Spleen (tissue), 11 donors: ENCODE results near the gene DACH1. TPM values are rescaled to one million over a fixed set of nuclear protein-coding genes. Genes with fewer than 3 reads are reported as not detected.
A peak's percentile ranks its signal among the peaks of the same experiment; 100 is the strongest.
"Not testable (repeated sequence)": the region's sequence is repeated elsewhere in the genome, so short reads cannot be mapped to it uniquely, and the experiment has no call there.

Source experiments
- DNase-seq: peaks from one replicate; pipeline ENCODE4 v3.0.0-alpha.2; 2020
- H3K27ac ChIP-seq, 8 donors: fragments of 200-600 bp; sonication (generic) in 7 of 8; 1 replicate in 4 of 8; 2 replicates in 4 of 8; pipeline versions ENCODE4 v1.5.0 to v1.8.0; 2016 to 2021; ENCODE audit warnings: inconsistent platforms in 4 of 8, mild to moderate bottlenecking in 4 of 8, moderate library complexity in 1 of 8
- H3K27me3 ChIP-seq, 7 donors: fragments of 200-600 bp; sonication (generic) in 6 of 7; replicated peaks in 1 of 7; 1 replicate in 4 of 7; 2 replicates in 3 of 7; pipeline versions ENCODE4 v1.5.0 to v1.8.0; 2016 to 2021; ENCODE audit warnings: inconsistent platforms in 3 of 7, mild to moderate bottlenecking in 1 of 7
- H3K36me3 ChIP-seq, 6 donors: fragments of 200-600 bp; sonication (generic) in 5 of 6; 1 replicate in 4 of 6; 2 replicates in 2 of 6; pipeline versions ENCODE4 v1.5.0 to v1.8.0; 2016 to 2021; ENCODE audit warnings: inconsistent platforms in 2 of 6
- H3K4me1 ChIP-seq, 6 donors: fragments of 200-600 bp; sonication (generic) in 5 of 6; 1 replicate in 3 of 6; 2 replicates in 3 of 6; pipeline versions ENCODE4 v1.5.0 to v1.8.0; 2016 to 2021; ENCODE audit warnings: inconsistent platforms in 3 of 6
- H3K4me3 ChIP-seq, 8 donors: fragments of 200-600 bp; sonication (generic) in 7 of 8; 1 replicate in 4 of 8; 2 replicates in 4 of 8; pipeline versions ENCODE4 v1.5.0 to v1.8.0; 2016 to 2021; ENCODE audit warnings: inconsistent platforms in 4 of 8, mild to moderate bottlenecking in 4 of 8, moderate library complexity in 2 of 8
- H3K9me3 ChIP-seq, 8 donors: fragments of 200-600 bp; sonication (generic) in 7 of 8; 1 replicate in 4 of 8; 2 replicates in 4 of 8; pipeline versions ENCODE4 v1.5.0 to v1.8.0; 2016 to 2021; ENCODE audit warnings: inconsistent platforms in 4 of 8
- CTCF ChIP-seq, 11 experiments: fragments of 200-600 bp in 7 of 11; fragments of 450-650 bp in 4 of 11; sonication (generic) in 4 of 11; IDR thresholded peaks in 8 of 11; conservative IDR thresholded peaks in 3 of 11; 1 replicate in 7 of 11; 2 replicates in 4 of 11; pipeline versions ENCODE4 v1.4.0 to v1.8.0; 2016 to 2021; ENCODE audit warnings: antibody characterized with exemption in 11 of 11, inconsistent platforms in 4 of 11, mild to moderate bottlenecking in 1 of 11
- POLR2A ChIP-seq, 3 donors: fragments of 450-650 bp; IDR thresholded peaks; one replicate each; pipeline ENCODE4 v1.5.1; 2017; ENCODE audit warnings: antibody characterized with exemption in 3 of 3, mild to moderate bottlenecking in 1 of 3
- POLR2AphosphoS5 ChIP-seq, 3 donors: sonication (generic); formaldehyde crosslinking; IDR thresholded peaks; one replicate each; pipeline ENCODE4 v1.5.1; 2017; ENCODE audit warnings: antibody characterized with exemption in 3 of 3
- WGBS, 5 donors: extraction: QIAGEN DNeasy Blood & Tissue Kit in 3 of 5; methylation state at CpG; one replicate each; pipeline versions ENCODE4 v1.1.5 to v1.1.7; 2013 to 2018; 5-methylcytosine and 5-hydroxymethylcytosine counted together
- intact Hi-C: fragments of 100-400 bp; cut with DNase I; formaldehyde crosslinking; loops from one replicate; pipeline ENCODE4 v1.15.0; 2023; ENCODE audit warnings: low total_unique reads
- polyA plus RNA-seq, 3 donors: library from polyadenylated mRNA; stranded (reverse); fragments of 200-250 nt; gene quantifications; one replicate each; pipeline ENCODE4 v1.2.1, GENCODE V29; 2013
- total RNA-seq, 7 donors: library from RNA; depleted of rRNA in 3 of 7; stranded (reverse); fragments of >200 nt in 3 of 7; fragmentation: NEBNext Ultra II Directional in 4 of 7; extraction: Animal tissue kit (Norgen Biotek cat#: 25700) in 4 of 7; gene quantifications; one replicate each; pipeline versions ENCODE4 v1.1.0 to v1.2.1, GENCODE V29; 2016 to 2021
- donor health status: healthy with polysubstance abuse.
- donor health status: DM: no; HTN: no; CAD: no; lungs with moderate emphysema.
- donor health status: DM: no; HTN: no; CAD: no.
- donor health status: Bipolar disorder and iron deficiency.
- donor health status: healthy.
- donor health status: DM: no; HTN: no; CAD: no.
- donor health status: DM: yes; HTN: yes; CAD: no.

Gene DACH1
- total and polyA plus RNA-seq, 10 donors: 0.80 to 18.9 (median 11.4) TPM

GRCh38 chr13:71838842-71839241, 28.2 kb downstream of the DACH1 start:
- no peak for DNase-seq
- 34 to 67% (median 54%) methylated on average over 2 of the region's 2 CpGs for WGBS, 5 donors
- no peaks in the 10 kb centered on the region for H3K27me3 ChIP-seq

GRCh38 chr13:71837582-71837981, 29.4 kb downstream of the DACH1 start:
- 93 to 98% (median 95%) methylated on average over 3 to 5 of the region's 5 CpGs for WGBS, 5 donors
- H3K36me3 ChIP-seq, DNase-seq, H3K4me1 ChIP-seq, H3K27ac ChIP-seq, H3K4me3 ChIP-seq, H3K27me3 ChIP-seq, H3K9me3 ChIP-seq, intact Hi-C loops: not testable (repeated sequence)

More at GRCh38 chr13:71838842-71839241, 28.2 kb downstream of the DACH1 start:
- peaks cover 0 to 4% (median 0%) of the 10 kb centered on the region in 8 donors for H3K9me3 ChIP-seq
- TF ChIP-seq CTCF (IDR thresholded peaks at IDR 0.05 in 8 of 11, conservative IDR thresholded peaks at IDR 0.05 in 3 of 11) (no peak), POLR2A (IDR thresholded peaks at IDR 0.05) (no peak), POLR2AphosphoS5 (IDR thresholded peaks at IDR 0.05) (no peak)
- no peak overlapping the region for H3K27ac ChIP-seq
- no peak overlapping the region for H3K4me3 ChIP-seq
- intact Hi-C loops: no loop called here
- H3K36me3 ChIP-seq: no peaks in the 10 kb centered on the region
- no peaks in the 10 kb centered on the region for H3K4me1 ChIP-seq

GRCh38 chr13:71831716-71832115, 35.3 kb downstream of the DACH1 start:
- no peaks in the 10 kb centered on the region for H3K27me3 ChIP-seq
- DNase-seq: no peak
- WGBS, 5 donors: 23 to 59% (median 36%) methylated on average over 3 of the region's 3 CpGs
- no peak overlapping the region for H3K27ac ChIP-seq
- H3K4me3 ChIP-seq: no peak overlapping the region
- peaks cover 0 to 25% (median 2%) of the 10 kb centered on the region in 6 donors for H3K4me1 ChIP-seq
- intact Hi-C loops: no loop called here
- no peaks in the 10 kb centered on the region for H3K36me3 ChIP-seq
- H3K9me3 ChIP-seq: no peaks in the 10 kb centered on the region
- TF ChIP-seq CTCF (IDR thresholded peaks at IDR 0.05 in 8 of 11, conservative IDR thresholded peaks at IDR 0.05 in 3 of 11): no peak
- no peak for TF ChIP-seq POLR2A (IDR thresholded peaks at IDR 0.05)
- TF ChIP-seq POLR2AphosphoS5 (IDR thresholded peaks at IDR 0.05): no peak

GRCh38 chr13:71830736-71831135, 36.3 kb downstream of the DACH1 start:
- intact Hi-C loops: no loop called here
- no peak overlapping the region for H3K4me3 ChIP-seq
- H3K27me3 ChIP-seq: no peaks in the 10 kb centered on the region
- no peaks in the 10 kb centered on the region for H3K9me3 ChIP-seq
- no peaks in the 10 kb centered on the region for H3K36me3 ChIP-seq
- peak overlapping the region in 1 of 8 donors; percentile 32 for H3K27ac ChIP-seq
- 77 to 90% (median 85%) methylated on average over 2 of the region's 2 CpGs for WGBS, 5 donors
- TF ChIP-seq CTCF (IDR thresholded peaks at IDR 0.05 in 8 of 11, conservative IDR thresholded peaks at IDR 0.05 in 3 of 11): no peak
- H3K4me1 ChIP-seq: peaks cover 0 to 25% (median 2%) of the 10 kb centered on the region in 6 donors
- DNase-seq: no peak

- H3K27ac ChIP-seq: peak overlapping the region in 1 of 8 donors; percentile 32
- no peak overlapping the region for H3K4me3 ChIP-seq
- TF ChIP-seq POLR2A (IDR thresholded peaks at IDR 0.05) (no peak), CTCF (IDR thresholded peaks at IDR 0.05 in 8 of 11, conservative IDR thresholded peaks at IDR 0.05 in 3 of 11) (no peak), POLR2AphosphoS5 (IDR thresholded peaks at IDR 0.05) (no peak)
- H3K27me3 ChIP-seq: no peaks in the 10 kb centered on the region
- H3K9me3 ChIP-seq: no peaks in the 10 kb centered on the region
- intact Hi-C loops: no loop called here
- DNase-seq: no peak
- H3K4me1 ChIP-seq: peaks cover 0 to 25% (median 2%) of the 10 kb centered on the region in 6 donors
- no peaks in the 10 kb centered on the region for H3K36me3 ChIP-seq
- WGBS, 5 donors: 35 to 56% (median 41%) methylated on average over 5 of the region's 5 CpGs
These were observed 36.7 kb downstream of the DACH1 start for GRCh38 chr13:71830323-71830722.
